Stimulated activated CD4-positive, alpha-beta T cell treated with anti-CD3 and anti-CD28 coated beads, Interleukin-4, amount 100 ng/mL, for 24 hours (primary cell): ENCODE results near the gene FAM193A.
"Not testable (repeated sequence)": the region's sequence is repeated elsewhere in the genome, so short reads cannot be mapped to it uniquely, and the experiment has no call there.

Experiments
- DNase-seq: peaks from one replicate; pipeline ENCODE4 v3.0.0-alpha.2; 2020

The FAM193A gene

DNA sequence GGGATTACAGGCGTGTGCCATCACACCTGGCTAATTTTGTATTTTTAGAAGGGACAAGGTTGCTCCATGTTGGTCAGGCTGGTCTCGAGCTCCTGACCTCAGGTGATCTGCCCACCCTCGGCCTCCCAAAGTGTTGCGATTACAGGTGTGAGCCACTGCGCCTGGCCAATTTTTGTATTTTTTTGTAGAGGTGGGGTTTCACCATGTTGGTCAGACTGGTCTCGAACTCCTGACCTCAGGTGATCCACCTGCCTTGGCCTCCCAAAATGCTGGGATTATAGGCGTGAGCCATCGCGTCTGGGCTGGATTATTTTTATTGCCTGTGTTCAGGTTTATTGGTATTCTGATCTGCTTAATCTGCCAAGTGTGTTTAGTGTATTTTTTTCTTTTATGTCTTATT, 82.3 kb downstream of the FAM193A start:
- DNase-seq: not testable (repeated sequence)

DNA sequence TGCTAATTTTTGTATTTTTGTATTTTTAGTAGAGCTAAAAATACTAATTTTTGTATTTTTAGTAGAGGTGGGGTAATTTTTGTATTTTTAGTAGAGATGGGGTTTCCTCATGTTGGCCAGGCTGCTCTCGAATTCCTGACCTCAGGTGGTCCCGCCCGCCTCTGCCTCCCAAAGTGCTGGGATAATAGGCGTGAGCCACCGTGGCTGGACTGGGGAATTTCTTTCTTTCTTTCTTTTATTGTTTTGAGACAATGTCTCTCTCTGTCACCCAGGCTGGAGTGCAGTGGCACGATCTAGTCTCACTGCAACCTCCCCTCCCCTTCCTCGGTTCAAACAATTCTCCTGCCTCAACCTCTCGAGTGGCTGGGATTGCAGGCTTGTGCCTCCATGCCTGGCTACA, 83.0 kb downstream of the FAM193A start:
- no peak for DNase-seq

DNA sequence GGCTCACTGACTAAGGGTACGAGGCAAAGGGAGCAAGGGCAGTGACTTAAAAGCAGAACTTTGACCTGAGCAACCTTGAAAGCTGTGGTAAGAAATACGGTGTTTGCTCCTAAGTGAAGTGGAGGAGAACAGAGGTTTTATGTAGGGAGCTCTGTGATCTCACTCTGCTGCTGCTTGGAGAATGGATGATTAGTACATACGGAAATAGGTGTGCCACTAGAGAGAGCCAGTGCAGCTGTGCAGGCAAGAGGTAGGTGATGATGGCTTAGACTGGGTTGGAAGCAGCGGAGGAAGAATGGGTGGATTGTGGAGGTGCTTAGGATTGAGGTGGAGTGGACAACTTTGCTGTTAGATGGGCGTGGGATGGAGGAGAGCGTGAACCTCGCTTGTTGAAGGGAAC, 85.0 kb downstream of the FAM193A start:
- DNase-seq: no peak

DNA sequence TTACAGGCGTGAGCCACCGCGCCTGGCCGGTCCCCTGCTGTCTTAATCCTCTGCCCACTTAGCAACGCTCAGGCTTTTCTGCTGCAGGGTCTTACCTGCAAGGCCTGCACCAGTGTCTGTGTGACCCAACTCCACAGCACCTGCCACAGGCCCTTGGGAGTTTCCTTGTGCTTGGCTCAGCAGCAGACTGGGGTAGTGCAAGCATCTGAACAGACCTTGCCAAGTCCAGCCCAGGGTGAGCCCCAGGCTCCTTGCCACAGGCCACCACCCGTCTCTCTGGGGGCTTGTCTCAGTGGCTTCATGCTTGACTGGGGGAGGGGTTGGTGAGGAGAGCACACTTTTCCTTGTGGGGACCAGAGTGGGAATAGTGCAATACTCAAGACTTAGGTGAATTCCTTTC, 87.0 kb downstream of the FAM193A start:
- no peak for DNase-seq

DNA sequence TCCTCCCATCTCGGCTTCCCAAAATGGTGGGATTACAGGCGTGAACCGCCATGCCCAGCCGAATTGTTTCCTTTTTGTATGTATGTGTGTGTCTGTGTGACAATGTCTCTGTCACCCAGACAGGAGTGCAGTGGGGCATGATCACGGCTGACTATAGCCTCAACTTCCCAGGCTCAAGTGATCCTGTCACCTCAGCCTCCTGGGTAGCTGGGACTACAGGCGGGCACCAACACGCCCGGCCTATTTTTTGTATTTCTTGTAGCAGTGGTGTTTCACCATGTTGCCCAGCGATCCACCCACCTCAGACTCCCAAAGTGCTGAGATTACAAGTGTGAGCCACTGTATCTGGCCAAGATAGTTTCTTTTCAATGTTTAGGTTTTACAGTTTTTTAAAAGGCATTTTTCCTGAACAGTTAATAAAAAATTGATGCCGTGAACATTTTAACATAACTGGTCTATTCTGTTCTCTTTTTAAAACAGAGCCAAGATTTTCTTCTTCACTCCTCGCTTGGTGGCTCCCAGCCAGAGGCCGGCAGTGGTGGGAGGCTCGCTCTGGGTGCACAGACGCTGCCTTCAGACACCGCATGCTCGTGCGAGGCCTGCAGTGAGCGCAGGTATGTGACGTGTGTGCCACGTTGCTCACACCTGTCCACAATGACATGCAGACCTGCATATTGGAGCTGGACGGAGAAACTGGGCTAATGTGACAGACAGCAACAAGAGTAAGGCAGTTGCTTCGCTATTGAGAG, 88.5 kb downstream of the FAM193A start:
- DNase-seq: no peak

DNA sequence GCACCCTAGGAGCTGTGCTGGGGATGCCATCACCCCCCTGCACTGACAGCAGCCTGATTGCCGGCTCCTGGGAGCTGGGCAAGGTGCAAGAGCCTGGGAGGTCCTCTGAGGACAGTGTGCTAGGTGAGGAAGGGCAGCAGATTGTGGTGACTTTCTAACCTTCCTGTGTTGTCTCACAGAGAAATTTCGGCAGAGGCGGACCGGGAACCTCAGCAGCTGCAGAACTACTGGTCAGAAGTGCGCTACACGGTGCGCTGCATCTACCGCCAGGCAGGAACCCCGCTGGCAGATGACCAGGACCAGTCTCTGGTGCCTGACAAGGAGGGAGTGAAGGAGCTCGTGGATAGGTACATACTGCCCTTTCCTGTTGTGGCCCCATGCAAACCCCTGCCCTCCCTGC, 89.8 kb downstream of the FAM193A start:
- DNase-seq: no peak

DNA sequence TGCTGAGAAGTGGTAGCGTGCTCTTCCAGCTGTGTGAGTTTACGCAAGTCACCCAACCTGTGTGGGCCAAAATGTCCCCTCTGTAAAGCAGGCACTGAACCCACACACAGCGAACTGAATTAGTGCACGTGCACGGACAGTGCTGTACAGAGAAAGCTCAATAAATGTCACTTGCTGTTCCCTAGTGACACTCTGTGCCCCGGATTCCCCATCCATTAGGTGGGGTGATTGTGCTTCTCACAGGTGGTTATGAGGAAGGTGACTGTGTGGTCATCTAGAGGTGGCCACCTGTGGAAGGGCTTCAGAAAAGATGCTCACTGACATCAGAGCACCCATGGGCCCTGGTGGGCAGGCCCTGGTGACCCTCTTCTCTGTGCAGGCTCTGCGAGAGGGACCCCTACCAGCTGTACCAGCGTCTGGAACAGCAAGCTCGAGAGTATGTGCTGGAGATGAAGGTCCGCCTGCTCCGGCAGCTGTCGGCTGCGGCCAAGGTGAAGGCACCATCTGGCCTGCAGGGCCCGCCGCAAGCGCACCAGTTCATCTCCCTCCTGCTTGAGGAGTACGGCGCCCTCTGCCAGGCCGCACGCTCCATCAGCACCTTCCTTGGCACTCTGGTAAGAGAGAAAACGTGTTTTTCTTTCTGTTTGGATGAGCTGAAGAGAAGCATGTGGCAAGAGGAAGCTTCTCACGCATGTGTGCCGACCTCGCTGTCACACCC, 94.3 kb downstream of the FAM193A start:
- no peak for DNase-seq

DNA sequence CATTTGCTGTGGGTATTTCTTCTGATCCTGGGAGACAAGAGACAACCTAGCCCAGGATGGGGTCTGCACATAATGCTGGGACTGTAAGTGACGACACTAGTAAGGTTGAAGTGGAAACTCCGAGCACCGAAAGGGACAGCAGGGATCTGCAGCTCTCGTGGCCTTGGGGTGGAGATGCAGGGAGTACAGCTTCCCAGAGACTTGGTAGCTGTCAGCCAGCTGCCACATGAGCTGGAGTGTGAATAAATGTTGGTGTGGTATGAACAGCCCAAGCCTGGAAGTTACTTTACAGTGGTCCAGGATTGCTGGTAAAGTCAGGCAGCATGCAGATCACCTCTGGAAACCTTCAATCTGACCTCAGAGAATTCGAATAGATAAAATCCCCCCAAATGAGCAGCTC, 97.6 kb downstream of the FAM193A start:
- no peak for DNase-seq

DNA sequence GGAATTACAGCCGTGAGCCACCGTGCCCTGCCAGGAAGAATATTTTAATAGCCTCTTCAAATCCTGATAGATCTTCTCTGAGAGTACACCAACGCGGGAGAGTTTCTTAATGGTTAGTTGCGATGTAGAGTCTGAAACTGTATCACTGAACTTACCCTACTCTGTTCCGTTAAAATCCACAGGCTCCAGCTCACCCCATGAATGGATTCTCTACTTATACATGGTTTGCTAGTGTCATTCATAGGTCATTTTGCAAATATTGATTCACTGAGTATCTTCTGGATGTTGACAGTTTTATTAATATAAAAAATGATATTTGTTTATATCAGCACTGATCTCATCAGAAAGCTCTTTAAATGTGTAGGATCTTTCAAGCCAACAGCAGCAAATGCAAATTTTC, 99.9 kb downstream of the FAM193A start:
- DNase-seq: no peak

DNA sequence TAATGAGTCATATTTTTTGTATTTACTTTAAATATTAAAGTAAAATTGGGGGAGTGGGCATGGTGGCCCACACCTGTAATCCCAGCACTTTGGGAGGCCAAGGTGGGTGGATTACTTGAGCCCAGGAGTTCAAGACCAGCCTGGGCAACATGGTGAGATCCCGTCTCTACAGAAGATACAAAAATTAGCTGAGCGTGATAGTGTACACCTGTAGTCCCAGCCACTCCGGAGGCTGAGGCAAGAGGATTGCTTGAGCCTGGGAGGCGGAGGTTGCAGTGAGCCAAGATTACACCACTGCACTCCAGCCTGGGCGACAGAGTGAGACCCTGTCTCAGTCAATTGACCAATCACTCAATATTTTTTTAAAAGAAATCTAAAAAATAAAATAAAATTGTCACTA, 100.5 kb downstream of the FAM193A start:
- not testable (repeated sequence) for DNase-seq

DNA sequence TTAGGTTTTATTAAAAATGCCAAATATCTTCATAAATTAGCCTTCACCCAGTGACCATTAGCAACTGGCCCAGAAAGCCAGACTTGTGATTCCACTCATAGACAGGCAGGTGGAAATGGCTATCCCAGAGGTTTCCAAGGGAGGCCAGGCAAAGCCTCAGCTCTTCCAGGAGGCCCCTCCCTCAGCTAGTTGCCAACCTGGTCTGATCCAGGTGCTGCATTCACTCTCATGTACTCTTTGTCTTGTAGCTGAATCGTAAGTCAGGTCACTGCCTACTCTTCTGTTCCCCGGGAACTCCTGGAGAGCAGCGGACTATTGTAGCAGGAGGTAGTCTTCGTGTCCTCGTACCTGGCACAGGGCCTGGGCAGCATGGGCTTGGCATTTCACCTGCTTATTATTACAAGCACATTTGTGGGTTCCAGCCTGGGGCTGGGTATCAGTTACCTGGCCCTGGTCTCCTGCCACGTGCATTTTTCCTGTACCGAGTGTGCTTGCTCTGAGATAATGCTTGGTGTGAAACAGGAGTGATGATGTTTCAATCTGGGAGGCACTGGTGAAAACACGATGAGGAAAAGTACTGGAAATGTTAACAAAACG, 101.6 kb downstream of the FAM193A start:
- DNase-seq: no peak

DNA sequence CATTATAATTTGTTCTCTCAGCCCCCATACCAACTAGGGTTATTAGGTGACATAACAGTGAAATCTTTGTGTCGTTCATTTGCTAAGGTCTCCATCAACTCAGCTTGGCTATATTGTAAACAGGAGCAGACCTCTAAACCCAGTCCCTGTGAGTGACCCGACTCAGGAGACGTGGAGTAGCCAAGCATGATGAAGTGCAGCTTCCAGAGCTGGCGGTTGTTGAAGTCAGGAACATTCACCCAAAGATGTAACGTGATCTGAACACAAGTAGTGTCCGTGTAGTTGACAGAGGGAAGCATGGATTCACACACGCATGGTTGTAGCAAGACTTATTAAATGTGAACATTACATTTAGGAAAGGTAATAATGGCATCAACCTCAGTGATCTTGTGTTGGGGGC, 102.3 kb downstream of the FAM193A start:
- no peak for DNase-seq

DNA sequence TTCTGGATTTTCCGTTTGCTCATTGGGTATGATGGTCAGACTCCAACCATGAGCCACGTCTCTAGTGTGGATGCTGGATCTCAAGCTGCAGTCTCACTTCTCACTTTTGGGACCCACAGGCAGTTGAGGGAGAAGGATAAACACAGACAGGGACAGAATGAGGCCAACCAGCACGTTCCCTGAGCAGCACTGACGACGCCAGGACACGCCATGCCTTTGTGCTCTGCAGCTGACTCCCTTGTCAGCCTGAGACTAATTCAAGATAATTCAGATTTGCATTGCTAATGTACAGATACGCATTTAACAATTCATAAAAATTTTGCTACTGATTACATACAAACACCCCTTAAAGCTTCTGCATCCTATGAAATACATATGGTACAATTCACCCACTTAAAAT, 106.5 kb downstream of the FAM193A start:
- no peak for DNase-seq

DNA sequence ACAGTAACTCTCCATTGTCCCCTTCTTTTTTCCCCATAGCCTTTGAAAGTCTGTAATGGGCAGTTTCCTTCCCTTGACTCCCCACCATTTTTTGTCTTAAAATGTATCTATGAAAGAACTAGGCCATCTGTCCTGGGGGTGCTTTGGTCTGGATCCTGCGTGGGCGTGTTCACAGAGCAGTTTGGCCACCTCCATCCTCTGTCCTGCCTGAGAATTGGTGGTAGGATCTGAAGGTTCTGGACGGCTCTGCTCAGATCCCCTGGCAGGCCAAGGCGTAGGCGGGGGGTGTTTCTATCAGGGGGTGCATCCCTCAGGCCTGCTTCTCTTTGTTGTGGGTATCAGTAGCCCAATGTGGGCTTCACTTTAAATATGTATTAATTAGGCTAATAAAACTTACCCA, 107.1 kb downstream of the FAM193A start:
- DNase-seq: no peak

DNA sequence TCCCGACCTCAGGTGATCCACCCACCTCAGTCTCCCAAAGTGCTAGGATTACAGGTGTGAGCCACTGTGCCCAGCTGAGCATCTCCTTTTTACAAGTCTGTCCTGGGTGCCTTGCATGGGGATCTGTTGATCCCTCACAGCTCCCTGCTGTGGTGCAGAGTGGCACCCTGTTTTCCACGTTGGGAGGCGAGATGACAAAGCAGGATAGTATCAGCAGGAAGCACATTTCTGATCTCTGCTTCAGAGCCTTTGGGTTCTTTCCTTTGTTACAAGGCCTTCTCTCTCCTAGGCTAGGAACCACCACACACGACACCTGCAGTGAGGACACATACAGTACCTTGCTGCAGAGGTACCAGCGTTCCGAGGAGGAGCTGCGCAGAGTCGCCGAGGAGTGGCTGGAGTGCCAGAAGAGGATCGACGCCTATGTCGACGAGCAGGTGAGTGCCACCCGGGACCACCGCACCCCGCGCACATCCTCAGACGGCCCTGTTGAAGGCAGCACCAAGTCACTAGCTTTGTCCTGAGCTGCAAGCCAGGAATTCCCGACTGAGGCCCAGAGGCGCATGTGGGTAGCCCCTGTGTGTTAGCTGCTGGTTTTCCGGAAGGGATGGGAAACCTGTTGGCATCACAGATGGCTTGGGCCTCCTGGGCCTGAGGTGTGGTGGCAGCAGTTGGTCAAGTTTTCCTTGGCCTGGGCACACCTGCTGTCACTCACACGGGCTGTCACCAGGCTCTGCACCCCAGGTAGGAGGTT, 110.1 kb downstream of the FAM193A start:
- DNase-seq: no peak

DNA sequence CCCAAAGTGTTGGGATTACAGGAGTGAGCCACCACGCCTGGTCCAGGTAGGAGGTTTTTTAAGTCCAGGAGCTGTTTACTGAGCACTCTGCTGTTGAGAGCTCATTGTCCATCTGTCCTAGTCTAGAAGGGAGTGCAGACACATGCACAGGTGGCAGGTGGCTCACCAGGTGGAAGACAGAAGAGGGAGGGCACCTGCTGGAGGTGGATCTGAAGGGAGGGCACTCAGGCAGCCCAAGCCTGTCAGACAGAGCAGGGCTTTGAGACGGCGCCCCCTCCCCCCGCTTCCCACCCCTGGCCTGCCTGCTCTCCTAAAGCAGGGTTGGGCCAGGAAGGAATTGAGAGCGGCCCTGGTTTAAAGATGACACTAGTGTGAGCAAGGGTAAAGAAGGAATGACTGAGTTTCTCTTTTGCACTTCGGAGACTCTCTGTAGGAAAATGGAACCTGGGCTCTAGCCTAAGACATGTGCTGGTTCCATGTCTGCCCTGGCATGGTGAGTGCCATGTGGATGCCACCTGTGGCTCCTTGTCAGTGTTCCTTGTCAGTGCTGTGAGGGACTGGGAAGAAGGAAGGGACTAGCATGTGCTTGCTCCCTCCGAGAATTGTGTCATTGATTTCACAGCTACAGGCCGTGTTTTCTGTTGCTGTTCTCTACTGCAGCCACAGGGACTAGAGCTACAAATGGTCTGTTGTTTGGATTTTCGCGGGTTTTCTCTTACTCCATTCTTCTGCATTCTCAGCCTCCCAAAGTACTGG, 111.1 kb downstream of the FAM193A start:
- DNase-seq: no peak

DNA sequence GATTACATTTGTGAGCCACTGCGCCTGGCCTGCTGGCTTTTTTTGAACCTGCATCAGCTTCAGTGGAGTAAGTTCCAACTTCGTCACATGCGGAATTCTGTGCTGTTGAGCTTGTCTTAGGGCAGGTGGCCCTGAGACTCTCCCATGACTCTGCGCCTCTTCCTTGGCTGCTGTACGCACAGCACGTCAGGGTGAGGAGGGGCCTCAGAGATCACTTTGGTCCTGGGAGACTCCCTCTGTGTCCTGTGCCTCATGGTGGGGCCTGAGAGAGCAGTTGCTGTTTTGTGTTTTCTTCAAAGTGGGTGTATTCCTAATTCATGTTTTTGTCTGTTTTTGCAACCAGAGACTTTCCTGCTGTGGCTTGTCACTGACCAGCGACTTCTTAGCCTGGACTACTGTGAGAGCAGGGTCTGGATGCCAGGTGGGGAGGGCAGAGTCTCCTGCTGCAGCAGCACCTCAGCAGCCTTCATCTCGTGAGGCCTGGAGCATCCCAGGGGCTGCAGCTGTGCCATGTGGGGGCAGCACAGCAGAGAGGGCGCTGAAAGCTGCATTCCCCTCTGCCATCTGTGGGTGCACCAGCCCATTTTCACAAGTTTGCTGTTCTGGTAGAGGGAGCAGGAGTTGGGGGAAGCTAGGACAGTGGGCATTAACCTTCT, 111.8 kb downstream of the FAM193A start:
- no peak for DNase-seq

DNA sequence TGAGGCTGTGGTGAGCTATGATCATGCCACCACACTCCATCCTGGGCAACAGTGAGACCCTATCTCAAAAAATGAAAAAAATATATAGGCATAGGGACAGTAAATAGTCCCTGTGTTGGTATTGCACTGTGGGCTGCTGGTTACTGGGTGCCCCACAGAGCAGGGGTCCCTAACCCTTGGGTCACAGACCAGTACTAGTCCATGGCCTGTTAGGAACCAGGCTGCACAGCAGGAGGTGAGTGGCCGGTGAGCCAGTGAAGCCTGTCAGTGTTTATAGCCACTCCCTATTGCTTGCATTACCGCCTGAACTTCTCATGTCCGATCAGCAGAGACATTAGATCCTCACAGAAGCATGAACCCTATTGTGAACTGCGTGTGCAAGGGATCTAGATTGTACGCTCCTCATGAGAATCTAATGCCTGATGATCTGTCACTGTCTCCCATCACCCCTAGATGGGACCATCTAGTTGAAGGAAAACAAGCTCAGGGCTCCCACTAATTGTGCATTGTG, 113.2 kb downstream of the FAM193A start:
- no peak for DNase-seq

DNA sequence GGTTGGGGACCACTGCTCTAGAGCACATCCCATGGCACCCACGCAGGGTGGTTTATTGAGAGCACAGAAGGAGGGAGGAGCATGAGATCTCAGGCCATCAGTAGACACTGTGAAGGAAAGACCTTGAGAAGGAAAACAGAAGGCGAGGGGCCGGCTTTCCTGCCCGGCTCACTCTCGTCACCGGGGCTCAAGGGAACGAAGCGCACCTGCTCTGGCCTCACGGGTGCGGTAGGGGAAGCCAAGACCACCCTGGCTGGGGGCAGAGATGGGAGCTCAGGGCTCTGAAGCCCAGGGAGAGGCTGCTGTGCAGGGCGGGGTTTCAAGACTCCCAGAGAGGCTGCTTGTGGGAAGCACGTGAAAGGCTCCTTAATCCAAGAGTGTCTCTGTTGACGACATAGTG, 113.8 kb downstream of the FAM193A start:
- DNase-seq: no peak

DNA sequence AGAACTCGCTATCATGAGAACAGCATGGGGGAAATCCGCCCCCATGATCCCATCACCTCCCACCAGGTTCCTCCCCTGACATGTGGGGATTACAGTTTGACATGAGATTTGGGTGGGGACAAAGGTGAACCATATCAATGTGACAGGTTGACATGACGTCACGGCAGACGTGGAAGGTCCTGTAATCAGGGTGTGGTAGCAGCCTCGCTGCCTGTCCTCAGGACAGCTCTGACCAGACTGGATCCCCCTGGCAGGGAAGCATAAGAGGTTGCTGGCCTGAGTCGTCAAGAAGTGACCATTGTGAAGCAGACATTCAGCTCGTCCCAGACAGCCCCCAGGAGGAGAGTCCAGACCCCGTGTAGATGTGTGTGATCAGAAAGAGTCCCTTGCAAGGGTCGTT, 115.1 kb downstream of the FAM193A start:
- DNase-seq: no peak

DNA sequence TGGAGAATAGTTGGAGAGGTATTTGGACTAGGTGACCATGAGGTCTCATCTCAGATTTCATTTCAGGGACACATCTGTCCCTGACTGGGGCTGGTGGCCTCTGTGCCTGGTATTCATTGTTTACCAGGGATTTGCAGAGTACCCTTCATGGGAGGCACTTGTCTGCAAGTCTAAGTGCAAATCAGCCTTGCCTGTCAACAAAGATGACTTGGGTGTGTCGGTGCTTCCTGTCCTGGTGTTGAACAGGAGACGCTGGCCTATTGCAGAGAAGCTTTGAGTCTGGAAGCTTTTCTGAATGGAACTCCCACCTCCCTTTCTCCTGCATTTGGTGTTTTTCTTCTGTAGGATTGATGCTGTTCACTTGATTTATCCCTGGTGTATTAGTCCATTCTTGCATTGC, 115.6 kb downstream of the FAM193A start:
- DNase-seq: no peak
